Sigmoid colon (tissue), 7 donors: Measurements from ENCODE around the gene ZNF296. TPM values are rescaled to one million over a fixed set of nuclear protein-coding genes. Genes with fewer than 3 reads are reported as not detected.

Experiments
- DNase-seq: peaks from one replicate; pipeline ENCODE4 v3.0.0-alpha.2; 2019
- H3K27ac ChIP-seq, 4 donors: fragments of 200-600 bp; sonication (generic); one replicate each; pipeline ENCODE4 v1.5.1; 2016 to 2019; ENCODE audit warnings: mild to moderate bottlenecking in 1 of 4
- H3K27me3 ChIP-seq, 3 donors: fragments of 200-600 bp; sonication (generic); one replicate each; pipeline ENCODE4 v1.5.1; 2019; ENCODE audit warnings: mild to moderate bottlenecking in 1 of 3
- H3K36me3 ChIP-seq, 4 donors: fragments of 200-600 bp; sonication (generic); one replicate each; pipeline ENCODE4 v1.5.1; 2016 to 2019
- H3K4me1 ChIP-seq, 4 donors: fragments of 200-600 bp; sonication (generic); one replicate each; pipeline ENCODE4 v1.5.1; 2017 to 2019
- H3K4me3 ChIP-seq, 4 donors: fragments of 200-600 bp; sonication (generic); one replicate each; pipeline ENCODE4 v1.5.1; 2017 to 2019; ENCODE audit warnings: mild to moderate bottlenecking in 2 of 4, moderate library complexity in 1 of 4
- H3K9me3 ChIP-seq, 4 donors: fragments of 200-600 bp in 3 of 4; sonication (generic) in 3 of 4; one replicate each; pipeline versions ENCODE4 v1.5.1 to v1.6.1; 2013 to 2019
- EP300 ChIP-seq, 4 donors: sonication (generic); formaldehyde crosslinking; IDR thresholded peaks; one replicate each; pipeline ENCODE4 v1.6.1; 2017; ENCODE audit warnings: antibody characterized with exemption in 4 of 4
- POLR2A ChIP-seq, 2 donors: fragments of 450-650 bp; IDR thresholded peaks; one replicate each; pipeline ENCODE4 v1.6.1; 2016; ENCODE audit warnings: antibody characterized with exemption in 2 of 2, mild to moderate bottlenecking in 2 of 2, moderate library complexity in 2 of 2
- POLR2AphosphoS5 ChIP-seq, 4 donors: sonication (generic); formaldehyde crosslinking; IDR thresholded peaks; one replicate each; pipeline ENCODE4 v1.6.1; 2017; ENCODE audit warnings: antibody characterized with exemption in 4 of 4
- WGBS, 2 donors: extraction: QIAGEN DNeasy Blood & Tissue Kit; methylation state at CpG; one replicate each; pipeline ENCODE4 v1.1.7; 2013; 5-methylcytosine and 5-hydroxymethylcytosine counted together
- intact Hi-C: fragments of 100-400 bp; cut with DNase I; formaldehyde crosslinking; loops from one replicate; pipeline ENCODE4 v1.15.1; 2023
- polyA plus RNA-seq, 3 donors: library from polyadenylated mRNA; stranded (reverse); fragments of 200-250 nt; gene quantifications; one replicate each; pipeline ENCODE4 v1.2.3, GENCODE V29; 2013
- total RNA-seq, 4 donors: library from RNA; depleted of rRNA; stranded (reverse); fragments of >200 nt; gene quantifications; one replicate each; pipeline ENCODE4 v1.1.0, GENCODE V29; 2016
- TF ChIP-seq, protein P1 (sequence below), 4 experiments: fragments of 450-650 bp in 3 of 4; fragments of 200-600 bp in 1 of 4; IDR thresholded peaks; one replicate each; pipeline ENCODE4 v1.5.1; 2016 to 2019; ENCODE audit warnings: antibody characterized with exemption in 4 of 4, mild to moderate bottlenecking in 3 of 4, moderate library complexity in 2 of 4
- donor health status: healthy with polysubstance abuse.
- donor health status: Bipolar disorder and iron deficiency.
- donor health status: healthy.

ZNF296 gene
- total and polyA plus RNA-seq, 7 donors, result 0.41 to 5.4 (median 2.8) TPM; not detected in 2

DNA sequence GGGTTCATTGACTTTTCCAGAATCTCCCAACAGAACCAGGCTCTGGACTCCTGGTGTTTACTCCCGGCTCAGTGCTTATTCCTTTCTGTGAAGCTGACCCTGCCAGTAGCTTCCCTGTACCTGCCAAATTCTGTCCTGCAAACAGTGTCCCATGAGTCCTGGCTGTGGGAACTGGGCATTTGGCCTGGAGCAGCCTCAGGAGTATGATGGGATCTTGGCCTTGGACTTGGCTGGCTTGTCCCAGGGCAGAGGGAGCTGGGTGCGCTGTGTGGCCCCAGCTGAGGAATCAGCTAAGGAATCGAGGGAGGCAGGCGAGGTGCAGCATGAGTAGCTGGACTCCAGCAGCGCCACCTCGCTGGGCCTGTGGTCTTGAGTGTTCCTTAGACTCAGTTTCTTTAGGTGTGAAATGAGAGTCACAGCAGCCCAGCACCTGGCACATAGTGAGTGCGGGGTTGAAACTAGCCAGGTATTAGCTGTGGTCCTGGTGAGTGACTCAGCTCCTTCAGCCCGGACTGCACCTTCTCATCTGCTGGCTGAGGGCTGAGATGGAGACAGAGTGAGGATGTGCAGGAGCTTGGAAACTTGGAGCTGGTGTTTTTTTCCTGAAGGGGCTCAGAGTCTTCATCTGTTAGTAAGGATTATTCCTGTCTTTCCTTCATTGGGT is 27.1 kb downstream of the ZNF296 start:
- intact Hi-C loops, result no loop called here
- peaks cover 26 to 59% (median 33%) of the 10 kb centered on the region in 4 donors for H3K36me3 ChIP-seq
- TF ChIP-seq POLR2A (IDR thresholded peaks at IDR 0.05), result no peak
- no peaks in the 10 kb centered on the region for H3K27me3 ChIP-seq
- peak overlapping the region in 3 of 4 donors; percentile 7 to 58 (median 28) for H3K27ac ChIP-seq
- no peak for DNase-seq
- no peaks in the 10 kb centered on the region for H3K9me3 ChIP-seq
- no peak overlapping the region for H3K4me3 ChIP-seq
- H3K4me1 ChIP-seq, result peaks cover 0 to 54% (median 34%) of the 10 kb centered on the region in 4 donors
- WGBS, 2 donors, result 91 to 92% methylated on average over 8 of the region's 8 CpGs

DNA sequence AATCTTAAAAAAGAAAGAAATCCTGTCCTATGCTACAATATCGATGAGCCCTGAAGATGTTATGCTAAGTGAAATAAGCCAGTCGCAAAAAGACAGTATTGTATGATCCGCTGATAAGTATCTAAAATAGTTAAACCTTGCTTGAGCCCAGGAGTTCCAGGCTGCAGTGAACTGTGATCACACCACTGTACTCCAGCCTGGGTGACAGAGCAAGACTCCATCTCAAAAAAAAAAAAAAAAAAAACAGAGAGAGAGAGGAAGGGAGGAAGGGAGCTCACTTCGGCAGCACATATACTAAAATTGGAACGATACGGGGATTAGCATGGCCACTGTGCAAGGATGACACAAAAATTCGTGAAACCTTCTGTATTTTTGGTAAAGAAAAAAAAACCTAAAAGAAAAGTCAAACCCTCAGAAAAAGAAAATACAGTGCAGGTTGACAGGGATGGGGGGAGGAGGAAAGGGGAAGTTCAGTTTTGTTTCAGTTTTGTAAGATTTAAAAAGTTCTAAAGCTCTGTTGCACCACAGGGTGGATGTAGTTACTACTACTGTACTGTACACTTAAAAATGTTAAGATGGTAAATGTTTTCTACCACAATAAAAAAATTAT is 29.0 kb downstream of the ZNF296 start:
- Histone ChIP-seq H3K9me3 (no peaks in the 10 kb centered on the region), H3K27ac (no peak overlapping the region), H3K27me3 (no peaks in the 10 kb centered on the region), H3K4me3 (no peak overlapping the region), H3K36me3 (peaks cover 16 to 56% (median 25%) of the 10 kb centered on the region in 4 donors), H3K4me1 (peaks cover 0 to 59% (median 34%) of the 10 kb centered on the region in 4 donors)
- no peak for DNase-seq
- TF ChIP-seq EP300 (IDR thresholded peaks at IDR 0.05) (no peak), POLR2A (IDR thresholded peaks at IDR 0.05) (no peak), POLR2AphosphoS5 (IDR thresholded peaks at IDR 0.05) (no peak)
- TF ChIP-seq, protein P1, sequence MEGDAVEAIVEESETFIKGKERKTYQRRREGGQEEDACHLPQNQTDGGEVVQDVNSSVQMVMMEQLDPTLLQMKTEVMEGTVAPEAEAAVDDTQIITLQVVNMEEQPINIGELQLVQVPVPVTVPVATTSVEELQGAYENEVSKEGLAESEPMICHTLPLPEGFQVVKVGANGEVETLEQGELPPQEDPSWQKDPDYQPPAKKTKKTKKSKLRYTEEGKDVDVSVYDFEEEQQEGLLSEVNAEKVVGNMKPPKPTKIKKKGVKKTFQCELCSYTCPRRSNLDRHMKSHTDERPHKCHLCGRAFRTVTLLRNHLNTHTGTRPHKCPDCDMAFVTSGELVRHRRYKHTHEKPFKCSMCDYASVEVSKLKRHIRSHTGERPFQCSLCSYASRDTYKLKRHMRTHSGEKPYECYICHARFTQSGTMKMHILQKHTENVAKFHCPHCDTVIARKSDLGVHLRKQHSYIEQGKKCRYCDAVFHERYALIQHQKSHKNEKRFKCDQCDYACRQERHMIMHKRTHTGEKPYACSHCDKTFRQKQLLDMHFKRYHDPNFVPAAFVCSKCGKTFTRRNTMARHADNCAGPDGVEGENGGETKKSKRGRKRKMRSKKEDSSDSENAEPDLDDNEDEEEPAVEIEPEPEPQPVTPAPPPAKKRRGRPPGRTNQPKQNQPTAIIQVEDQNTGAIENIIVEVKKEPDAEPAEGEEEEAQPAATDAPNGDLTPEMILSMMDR (IDR thresholded peaks at IDR 0.05), result no peak
- intact Hi-C loops, result no loop called here
- 62 to 87% methylated on average over 7 of the region's 7 CpGs for WGBS, 2 donors

DNA sequence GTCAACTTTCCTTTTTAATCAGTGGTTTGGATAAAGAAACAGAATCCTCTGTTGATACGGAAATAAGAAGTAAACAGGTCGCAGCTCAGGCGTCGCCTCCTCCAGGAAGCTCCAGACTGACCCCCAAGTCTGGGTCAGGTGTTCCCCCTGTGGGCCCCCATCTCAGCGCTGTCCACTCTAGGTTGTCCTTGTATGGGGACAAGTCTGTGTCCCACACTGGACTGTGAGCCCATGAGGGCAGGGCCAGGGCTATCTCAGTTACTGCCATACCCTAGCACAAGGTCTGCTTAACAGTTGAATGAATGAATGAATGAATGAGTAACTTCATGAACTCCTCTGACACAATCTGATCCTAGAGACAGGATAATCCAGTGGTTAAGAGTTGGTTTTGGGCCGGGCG is 29.9 kb downstream of the ZNF296 start:
- Histone ChIP-seq H3K36me3 (peaks cover 18 to 56% (median 20%) of the 10 kb centered on the region in 4 donors), H3K9me3 (no peaks in the 10 kb centered on the region), H3K27me3 (no peaks in the 10 kb centered on the region), H3K4me3 (no peak overlapping the region), H3K27ac (no peak overlapping the region), H3K4me1 (peaks cover 0 to 68% (median 39%) of the 10 kb centered on the region in 4 donors)
- 83 to 85% methylated on average over 7 of the region's 7 CpGs for WGBS, 2 donors
- no peak for DNase-seq
- intact Hi-C loops, result no loop called here
- TF ChIP-seq POLR2A (IDR thresholded peaks at IDR 0.05) (no peak), POLR2AphosphoS5 (IDR thresholded peaks at IDR 0.05) (no peak), EP300 (IDR thresholded peaks at IDR 0.05) (no peak)
- TF ChIP-seq, protein P1 (IDR thresholded peaks at IDR 0.05), result no peak

DNA sequence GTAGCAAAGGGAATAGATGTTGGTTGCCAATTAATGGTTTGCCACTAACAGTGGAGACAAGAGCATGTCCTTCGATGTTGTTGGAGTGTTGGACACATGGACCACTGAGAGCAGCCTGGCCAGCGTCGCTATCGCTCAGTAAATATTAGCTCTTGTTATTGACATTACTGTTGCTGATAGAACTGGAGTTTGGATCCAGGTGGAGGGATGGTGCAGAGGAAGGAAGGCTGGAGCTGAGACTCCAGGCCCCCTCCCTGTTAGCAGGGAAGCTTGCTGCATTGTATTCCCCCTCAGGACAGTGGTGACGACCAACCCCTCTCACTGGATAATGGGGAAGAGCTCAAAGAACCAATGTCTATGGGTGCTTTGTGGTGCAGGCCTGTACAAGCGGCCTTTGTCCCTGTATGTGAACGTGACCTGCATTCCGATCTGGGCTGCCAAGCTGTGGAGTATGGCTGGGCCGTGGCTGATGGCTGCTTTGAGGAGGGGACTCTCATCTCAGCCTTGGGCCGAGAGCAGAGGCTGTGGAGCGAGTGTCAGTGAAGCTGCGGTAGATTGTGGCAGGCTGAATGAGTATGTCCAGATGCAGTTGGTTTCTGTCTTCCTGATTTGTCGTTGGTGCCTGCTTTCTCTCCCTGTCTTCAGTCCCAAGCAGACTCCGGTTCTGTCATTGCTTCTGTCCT is 30.5 kb downstream of the ZNF296 start:
- H3K4me1 ChIP-seq, result peaks cover 0 to 73% (median 45%) of the 10 kb centered on the region in 4 donors
- WGBS, 2 donors, result 38 to 69% methylated on average over 14 of the region's 14 CpGs
- TF ChIP-seq, protein P1 (IDR thresholded peaks at IDR 0.05), result no peak
- no peak for TF ChIP-seq POLR2A (IDR thresholded peaks at IDR 0.05)
- TF ChIP-seq EP300 (IDR thresholded peaks at IDR 0.05), result no peak
- no peak for TF ChIP-seq POLR2AphosphoS5 (IDR thresholded peaks at IDR 0.05)
- DNase-seq, result no peak
- no peak overlapping the region for H3K27ac ChIP-seq
- intact Hi-C loops, result no loop called here
- H3K9me3 ChIP-seq, result no peaks in the 10 kb centered on the region
- H3K36me3 ChIP-seq, result peaks cover 18 to 61% (median 20%) of the 10 kb centered on the region in 4 donors
- no peak overlapping the region for H3K4me3 ChIP-seq
- H3K27me3 ChIP-seq, result no peaks in the 10 kb centered on the region

DNA sequence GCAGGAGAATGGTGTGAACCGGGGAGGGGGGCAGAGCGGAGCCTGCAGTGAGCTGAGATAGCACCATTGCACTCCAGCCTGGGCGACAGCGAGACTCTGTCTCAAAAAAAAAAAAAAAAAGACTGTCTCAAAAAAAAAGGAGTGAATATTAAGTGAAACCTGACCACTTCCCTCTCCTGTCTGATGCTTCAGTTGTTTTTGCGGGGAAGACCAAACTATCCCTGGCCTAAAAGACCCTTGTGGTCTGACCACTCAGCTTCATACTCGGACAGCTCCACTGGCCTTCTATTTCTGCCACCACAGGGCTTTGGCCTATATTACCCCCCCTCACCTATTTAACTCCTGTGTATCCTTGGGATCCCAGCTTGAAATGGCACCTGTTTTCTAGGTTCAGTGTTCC is 35.2 kb downstream of the ZNF296 start:
- Histone ChIP-seq H3K4me3 (no peak overlapping the region), H3K9me3 (no peaks in the 10 kb centered on the region), H3K27me3 (no peaks in the 10 kb centered on the region), H3K36me3 (peaks cover 18 to 66% (median 25%) of the 10 kb centered on the region in 4 donors), H3K4me1 (peaks cover 0 to 58% (median 41%) of the 10 kb centered on the region in 4 donors), H3K27ac (no peak overlapping the region)
- DNase-seq, result no peak
- intact Hi-C loops, result no loop called here
- WGBS, 2 donors, result 88 to 92% methylated on average over 6 of the region's 6 CpGs
- TF ChIP-seq, protein P1 (IDR thresholded peaks at IDR 0.05), result no peak
- no peak for TF ChIP-seq POLR2AphosphoS5 (IDR thresholded peaks at IDR 0.05)
